CD4-positive, alpha-beta T cell treated with Interleukin-10 for 1 hour (primary cell): Measurements from ENCODE around the gene LCN2.
"Not testable (repeated sequence)": the region's sequence is repeated elsewhere in the genome, so short reads cannot be mapped to it uniquely, and the experiment has no call there.

ENCODE experiments used
- DNase-seq: peaks from one replicate; pipeline ENCODE4 v3.0.0-alpha.2; 2020

Gene LCN2

GRCh38 chr9:128128836-128129590 is 20.2 kb upstream of the LCN2 start:
- no peak for DNase-seq

GRCh38 chr9:128129976-128130590 is 19.2 kb upstream of the LCN2 start:
- peak; percentile 71 for DNase-seq

GRCh38 chr9:128130651-128131050 is 18.6 kb upstream of the LCN2 start:
- not testable (repeated sequence) for DNase-seq

- not testable (repeated sequence) for DNase-seq
These were observed 17.9 kb upstream of the LCN2 start for GRCh38 chr9:128131346-128131745.

- not testable (repeated sequence) for DNase-seq
These were observed 17.1 kb upstream of the LCN2 start for GRCh38 chr9:128132139-128132538.

- not testable (repeated sequence) for DNase-seq
These were observed 13.7 kb upstream of the LCN2 start for GRCh38 chr9:128135561-128135960.

- DNase-seq = no peak
These were observed 12.1 kb upstream of the LCN2 start for GRCh38 chr9:128136816-128137793.

- DNase-seq = no peak
These were observed 11.3 kb upstream of the LCN2 start for GRCh38 chr9:128138001-128138400.

GRCh38 chr9:128139621-128140020 is 9.6 kb upstream of the LCN2 start:
- no peak for DNase-seq

- no peak for DNase-seq
These were observed 7.6 kb upstream of the LCN2 start for GRCh38 chr9:128141604-128142003.

GRCh38 chr9:128142061-128142460 is 7.2 kb upstream of the LCN2 start:
- DNase-seq = peak; percentile 15

GRCh38 chr9:128142596-128142995 is 6.7 kb upstream of the LCN2 start:
- DNase-seq = no peak

GRCh38 chr9:128143525-128144238 is 5.6 kb upstream of the LCN2 start:
- no peak for DNase-seq

GRCh38 chr9:128144239-128145181 is 4.7 kb upstream of the LCN2 start:
- DNase-seq = no peak

GRCh38 chr9:128145536-128145935 is 3.7 kb upstream of the LCN2 start:
- no peak for DNase-seq

- DNase-seq = no peak
These were observed 3.3 kb upstream of the LCN2 start for GRCh38 chr9:128145951-128146351.

GRCh38 chr9:128146591-128147120 is 2.6 kb upstream of the LCN2 start:
- DNase-seq = no peak

GRCh38 chr9:128148509-128149000 is 698 bp upstream of the LCN2 start:
- DNase-seq = no peak

- no peak for DNase-seq
These were observed 819 bp downstream of the LCN2 start for GRCh38 chr9:128149951-128150593.

- DNase-seq = no peak
These were observed 1.5 kb downstream of the LCN2 start for GRCh38 chr9:128150594-128151308.
